Activated T-cell treated with anti-CD3 and anti-CD28 coated beads, Interleukin-2, amount 50 U/mL, for 4 hours (primary cell): ENCODE results near the gene FMNL3. TPM values are rescaled to one million over a fixed set of nuclear protein-coding genes. Genes with fewer than 3 reads are reported as not detected.
A peak's percentile ranks its signal among the peaks of the same experiment; 100 is the strongest.

Experiments used
- ATAC-seq, 2 donors: fragments of 200-7000 bp; cut with Tn5 transposase; one replicate each; pipeline ENCODE4 v1.10.0; 2021
- DNase-seq: peaks from one replicate; pipeline ENCODE4 v3.0.0-alpha.2; 2020
- H3K27me3 Mint-ChIP-seq: one replicate; pipeline ENCODE4 v1.8.0; 2021; ENCODE audit warnings: low read depth, mixed read lengths
- H3K36me3 Mint-ChIP-seq: one replicate; pipeline ENCODE4 v1.8.0; 2022; ENCODE audit warnings: mixed read lengths; ENCODE audit not compliant: insufficient read depth
- H3K4me1 Mint-ChIP-seq: one replicate; pipeline ENCODE4 v1.8.0; 2021; ENCODE audit warnings: low read depth, mixed read lengths
- H3K4me3 Mint-ChIP-seq: one replicate; pipeline ENCODE4 v1.8.0; 2021; ENCODE audit warnings: mild to moderate bottlenecking, moderate library complexity, mixed read lengths
- H3K9me3 Mint-ChIP-seq: one replicate; pipeline ENCODE4 v1.8.0; 2021; ENCODE audit warnings: mixed read lengths
- total RNA-seq, 3 donors: library from RNA; stranded (reverse); gene quantifications; one replicate each; pipeline ENCODE4 v1.2.1, GENCODE V29; 2021

The FMNL3 gene
- total RNA-seq, 3 donors from 2014 or later, result 22.1 to 24.0 (median 23.6) TPM

DNA sequence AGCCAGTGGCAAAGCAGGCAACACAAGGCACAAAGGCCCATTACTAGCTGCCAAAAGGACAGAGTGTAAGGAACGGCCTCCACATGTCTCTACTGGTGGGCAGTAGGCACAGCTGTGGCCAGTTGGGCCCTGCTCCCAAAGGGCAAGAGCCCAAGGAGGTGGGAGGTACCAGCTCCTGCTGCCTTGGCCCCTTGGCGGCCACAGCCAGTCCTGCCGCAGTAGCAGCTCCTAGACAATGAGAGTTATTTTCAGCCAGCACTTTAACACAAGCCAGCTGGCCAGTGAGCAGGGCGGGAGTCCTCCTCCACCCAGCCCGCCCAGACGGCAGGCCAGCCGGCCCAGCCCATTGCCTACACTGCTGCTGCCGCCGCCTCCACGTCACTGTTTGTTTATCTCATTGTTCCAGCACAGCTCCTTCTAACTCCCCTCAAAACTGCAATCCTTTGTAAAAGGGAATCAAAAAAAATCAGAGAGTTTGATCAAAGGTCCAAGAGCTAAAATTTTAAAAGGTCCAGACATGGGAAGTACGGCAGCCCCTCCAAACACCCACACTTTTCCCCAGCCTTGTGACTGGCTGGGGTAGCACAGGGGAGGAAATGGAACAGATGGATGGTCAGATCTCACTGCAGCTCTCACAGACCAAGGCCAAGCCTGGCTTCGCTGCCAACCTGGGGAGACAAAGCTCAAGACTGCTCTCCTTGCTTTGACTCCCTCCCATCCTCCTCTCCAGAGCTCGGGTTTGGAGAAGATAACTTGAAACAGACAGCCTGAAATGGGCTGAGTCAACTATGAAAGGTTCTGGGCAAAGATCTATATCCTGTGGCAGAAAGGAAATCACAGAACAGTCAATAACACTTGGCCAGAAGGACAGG, 33.5 kb downstream of the FMNL3 start:
- H3K36me3 Mint-ChIP-seq, result no peaks in the 10 kb centered on the region
- H3K4me1 Mint-ChIP-seq, result peaks cover 83% of the 10 kb centered on the region
- peak overlapping the region; percentile 24 for H3K4me3 Mint-ChIP-seq
- H3K27me3 Mint-ChIP-seq, result no peaks in the 10 kb centered on the region
- no peaks in the 10 kb centered on the region for H3K9me3 Mint-ChIP-seq
- DNase-seq (no peak), ATAC-seq (peak; percentile 11)

DNA sequence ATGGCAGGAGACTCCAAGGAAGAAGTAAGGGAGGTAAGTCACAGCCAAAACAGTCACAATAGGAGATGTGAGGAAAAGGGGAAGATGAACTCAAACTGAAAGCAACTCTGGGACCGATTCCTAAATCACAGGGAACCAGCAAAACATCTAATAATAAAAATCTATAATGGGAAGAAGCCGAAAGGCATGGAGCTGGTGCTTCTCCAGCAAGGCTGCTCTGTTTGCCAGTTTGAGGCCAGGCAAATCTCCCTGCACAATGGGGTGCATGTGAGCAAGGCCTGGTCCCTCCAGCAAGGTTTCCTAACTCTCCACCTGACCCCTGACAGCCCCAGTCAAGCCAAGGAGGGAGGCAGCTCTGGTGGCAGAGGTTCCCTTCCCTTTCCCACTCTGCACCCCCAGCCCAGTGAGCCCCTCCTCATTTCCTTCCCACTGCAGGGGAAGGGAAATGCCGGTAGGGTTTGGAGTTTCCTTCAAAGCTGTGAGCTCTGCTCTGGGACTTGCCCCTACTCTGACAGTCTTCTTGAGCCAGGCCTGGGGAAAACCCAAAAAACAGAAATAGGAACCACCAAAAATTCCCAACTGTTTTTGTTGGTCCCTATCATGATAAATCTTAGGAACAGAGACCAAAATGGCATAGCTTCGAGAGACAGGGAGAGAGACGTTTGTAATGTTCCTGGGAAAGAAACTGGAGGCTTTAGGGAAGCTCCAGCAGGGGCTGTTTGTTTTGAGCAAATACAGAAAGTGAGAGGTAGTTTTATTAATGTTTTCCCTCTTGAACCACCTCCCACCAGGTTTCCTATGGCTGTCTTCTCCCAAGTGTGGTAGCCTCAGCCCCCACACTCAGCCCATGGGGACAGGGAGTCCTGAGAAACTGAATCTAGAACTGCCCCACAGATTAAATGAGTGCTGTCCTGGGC, 34.6 kb downstream of the FMNL3 start:
- ATAC-seq, result no peak
- Mint-ChIP-seq H3K4me1 (peaks cover 94% of the 10 kb centered on the region), H3K4me3 (peak overlapping the region; percentile 51), H3K9me3 (no peaks in the 10 kb centered on the region), H3K27me3 (no peaks in the 10 kb centered on the region), H3K36me3 (no peaks in the 10 kb centered on the region)
- no peak for DNase-seq

GRCh38 chr12:49671031-49671765, 36.0 kb downstream of the FMNL3 start:
- H3K4me3 Mint-ChIP-seq, result peak overlapping the region; percentile 60
- H3K4me1 Mint-ChIP-seq, result peaks cover 95% of the 10 kb centered on the region
- H3K9me3 Mint-ChIP-seq, result no peaks in the 10 kb centered on the region
- H3K27me3 Mint-ChIP-seq, result no peaks in the 10 kb centered on the region
- ATAC-seq, result peak; percentile 66 to 71
- peaks cover 1% of the 10 kb centered on the region for H3K36me3 Mint-ChIP-seq
- peak; percentile 63 for DNase-seq

DNA sequence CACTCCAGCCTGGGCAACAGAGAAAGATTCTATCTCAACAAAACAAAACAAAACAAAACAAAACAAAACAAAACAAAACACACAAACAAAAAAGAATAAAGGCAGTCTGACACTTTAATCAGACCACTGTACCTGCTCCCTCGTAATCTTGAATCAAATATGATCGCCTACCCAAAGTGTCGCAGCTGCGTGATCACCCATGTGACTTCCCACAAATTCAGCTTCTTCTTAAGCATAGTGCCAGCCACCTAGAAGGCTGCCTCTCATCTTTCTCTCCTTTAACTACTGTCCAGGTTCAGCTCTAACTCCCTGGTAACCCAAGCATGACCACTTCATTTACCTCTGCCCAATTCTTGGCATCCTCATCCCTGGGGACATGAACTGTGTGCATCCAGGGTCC, 37.4 kb downstream of the FMNL3 start:
- peak overlapping the region; percentile 4 for H3K4me3 Mint-ChIP-seq
- DNase-seq, result no peak

DNA sequence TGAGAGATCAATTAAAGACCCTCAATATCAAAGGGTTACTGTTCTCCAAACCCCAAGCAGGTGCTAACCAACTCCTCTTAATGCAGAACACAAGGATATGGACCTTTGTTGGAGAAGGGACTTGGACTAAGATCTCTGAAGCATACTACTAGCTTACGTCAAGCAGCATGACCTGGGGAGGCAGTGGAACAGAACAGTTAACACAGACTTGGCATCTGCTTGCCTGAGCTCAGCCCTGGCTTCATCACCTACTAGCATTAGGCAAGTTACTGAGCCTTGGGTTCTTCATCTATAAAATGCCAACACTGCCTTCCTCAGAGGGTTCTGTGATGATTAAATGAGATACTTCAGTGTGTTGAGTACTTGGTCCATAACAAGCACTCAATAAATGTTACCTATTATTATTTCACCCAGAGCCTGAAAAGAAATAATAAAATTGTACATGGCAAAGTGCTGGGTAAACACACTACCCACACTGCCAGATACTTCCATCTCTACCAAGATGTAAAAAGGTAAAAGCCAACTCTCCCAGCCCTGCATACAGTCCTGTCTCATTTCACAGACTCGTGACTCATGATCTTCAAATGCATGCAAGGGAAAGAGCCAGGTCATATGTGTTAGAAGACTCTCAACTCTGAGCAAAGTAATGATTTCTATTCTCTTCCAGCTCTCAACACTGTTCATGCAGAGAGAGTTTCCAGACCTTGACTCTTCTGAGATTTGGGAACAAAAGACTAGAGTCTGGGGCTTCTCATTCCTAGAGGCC, 39.7 kb downstream of the FMNL3 start:
- Mint-ChIP-seq H3K4me3 (no peak overlapping the region), H3K4me1 (peaks cover 93% of the 10 kb centered on the region), H3K36me3 (peaks cover 5% of the 10 kb centered on the region), H3K9me3 (no peaks in the 10 kb centered on the region), H3K27me3 (no peaks in the 10 kb centered on the region)
- peak; percentile 60 to 67 for ATAC-seq
- no peak for DNase-seq

More for the DNA sequence above, 37.4 kb downstream of the FMNL3 start:
- Mint-ChIP-seq H3K27me3 (no peaks in the 10 kb centered on the region), H3K4me1 (peaks cover 94% of the 10 kb centered on the region), H3K36me3 (peaks cover 5% of the 10 kb centered on the region), H3K9me3 (no peaks in the 10 kb centered on the region)
- no peak for ATAC-seq

DNA sequence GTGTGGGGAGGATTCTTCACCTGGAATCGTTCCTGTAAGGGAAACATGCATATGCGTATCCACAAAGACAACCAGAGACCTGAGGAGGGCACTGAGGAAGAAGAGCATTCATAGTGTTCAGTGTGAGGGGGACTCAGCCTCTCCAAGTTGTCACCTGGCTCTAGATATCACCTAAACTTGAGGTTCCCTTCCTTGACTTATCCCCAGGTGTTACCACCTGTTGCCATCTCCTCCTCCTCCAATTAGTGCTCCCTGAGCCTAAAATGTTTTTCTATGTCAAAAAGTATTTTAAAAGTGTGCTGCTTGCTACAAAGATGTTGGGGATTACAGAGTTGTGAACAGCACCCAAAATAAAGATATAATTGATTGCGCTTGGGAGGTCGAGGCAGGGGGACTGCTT, 41.0 kb downstream of the FMNL3 start:
- H3K4me1 Mint-ChIP-seq, result peaks cover 93% of the 10 kb centered on the region
- H3K27me3 Mint-ChIP-seq, result no peaks in the 10 kb centered on the region
- H3K9me3 Mint-ChIP-seq, result no peaks in the 10 kb centered on the region
- peaks cover 17% of the 10 kb centered on the region for H3K36me3 Mint-ChIP-seq
- no peak for ATAC-seq
- DNase-seq, result no peak
- no peak overlapping the region for H3K4me3 Mint-ChIP-seq

- DNase-seq (no peak), ATAC-seq (no peak)
- peaks cover 93% of the 10 kb centered on the region for H3K4me1 Mint-ChIP-seq
- H3K36me3 Mint-ChIP-seq, result peaks cover 19% of the 10 kb centered on the region
- H3K9me3 Mint-ChIP-seq, result no peaks in the 10 kb centered on the region
- H3K27me3 Mint-ChIP-seq, result no peaks in the 10 kb centered on the region
- H3K4me3 Mint-ChIP-seq, result no peak overlapping the region
Measured at GRCh38 chr12:49665384-49665783, 41.8 kb downstream of the FMNL3 start.

DNA sequence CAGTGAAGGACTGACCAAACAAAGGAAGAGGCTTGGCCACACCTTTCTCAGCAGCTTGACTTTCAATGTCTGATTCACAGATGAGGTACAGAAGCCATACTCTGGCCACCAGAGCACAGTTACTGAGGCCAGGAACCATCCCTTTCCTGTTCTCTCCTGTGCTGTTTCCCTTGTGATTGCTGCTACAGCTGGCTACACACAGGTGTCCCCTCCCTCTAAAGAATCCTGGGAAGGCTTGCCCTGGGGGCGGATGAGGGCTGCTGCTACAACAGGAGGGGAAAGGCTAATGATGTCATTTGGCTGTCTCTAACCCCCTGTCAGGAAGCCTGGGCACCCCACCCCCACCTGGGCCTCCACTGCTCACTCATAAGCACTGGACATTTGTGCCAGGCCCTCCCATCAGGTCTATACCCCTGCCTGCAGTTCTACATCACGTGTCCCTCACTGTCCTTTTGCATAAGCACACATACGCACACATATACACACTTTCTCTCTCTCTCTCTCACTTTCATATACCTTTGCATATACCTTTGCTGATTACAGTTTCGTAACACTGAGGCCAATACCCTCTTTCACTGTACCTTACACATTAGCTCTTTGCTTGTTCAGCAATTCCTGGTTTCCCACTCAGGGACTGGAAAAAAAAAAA, 42.5 kb downstream of the FMNL3 start:
- Mint-ChIP-seq H3K27me3 (no peaks in the 10 kb centered on the region), H3K4me1 (peaks cover 90% of the 10 kb centered on the region), H3K4me3 (no peak overlapping the region), H3K36me3 (peaks cover 22% of the 10 kb centered on the region), H3K9me3 (no peaks in the 10 kb centered on the region)
- DNase-seq (no peak), ATAC-seq (no peak)

GRCh38 chr12:49664167-49664566, 43.0 kb downstream of the FMNL3 start:
- no peak overlapping the region for H3K4me3 Mint-ChIP-seq
- DNase-seq (no peak), ATAC-seq (no peak)
- H3K4me1 Mint-ChIP-seq, result peaks cover 86% of the 10 kb centered on the region
- H3K9me3 Mint-ChIP-seq, result no peaks in the 10 kb centered on the region
- no peaks in the 10 kb centered on the region for H3K27me3 Mint-ChIP-seq
- H3K36me3 Mint-ChIP-seq, result peaks cover 22% of the 10 kb centered on the region

DNA sequence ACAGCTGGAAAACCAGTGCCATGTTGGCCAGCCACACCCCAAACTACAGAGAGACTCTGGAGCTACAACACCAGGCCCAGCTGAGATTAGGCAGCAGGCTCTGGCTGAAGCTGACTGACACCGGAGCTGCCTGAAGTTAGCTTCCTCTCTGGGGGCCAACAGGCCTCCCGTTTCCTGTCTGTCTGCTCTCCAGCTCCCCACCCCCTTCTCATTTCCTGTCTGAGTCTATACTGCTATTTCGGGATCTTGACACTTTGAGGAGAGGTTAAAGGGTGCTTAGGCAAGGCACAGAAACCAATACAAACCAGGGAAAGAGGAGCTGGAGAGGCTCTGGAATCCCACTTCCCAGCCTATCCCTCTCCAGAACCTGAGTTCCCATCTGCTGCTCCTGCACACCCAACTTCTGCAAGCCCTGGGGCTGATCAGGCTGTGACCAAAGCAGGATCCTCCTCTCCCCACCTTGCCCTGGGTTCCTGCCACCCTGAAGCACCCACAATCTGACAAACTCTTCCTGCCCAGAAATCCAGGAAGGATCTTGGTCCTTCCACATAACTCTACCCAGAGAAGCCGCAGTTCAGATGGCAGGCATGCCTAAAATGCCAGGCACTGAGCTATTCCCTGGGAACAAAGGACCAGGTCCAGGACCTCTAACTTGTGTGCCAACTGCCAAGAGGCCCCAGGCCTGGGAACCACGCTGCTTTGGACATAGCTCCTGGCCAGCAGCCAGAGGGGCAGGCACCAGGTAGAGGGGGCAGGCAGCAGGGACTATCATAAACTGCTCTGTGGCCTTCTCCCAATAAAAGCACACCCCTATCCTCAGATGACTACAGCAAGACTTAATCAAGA, 44.0 kb downstream of the FMNL3 start:
- H3K9me3 Mint-ChIP-seq, result no peaks in the 10 kb centered on the region
- ATAC-seq (peak; percentile 81), DNase-seq (peak; percentile 62)
- no peaks in the 10 kb centered on the region for H3K27me3 Mint-ChIP-seq
- H3K36me3 Mint-ChIP-seq, result peaks cover 25% of the 10 kb centered on the region
- H3K4me3 Mint-ChIP-seq, result peak overlapping the region; percentile 60
- H3K4me1 Mint-ChIP-seq, result peaks cover 77% of the 10 kb centered on the region

- Mint-ChIP-seq H3K27me3 (no peaks in the 10 kb centered on the region), H3K36me3 (peaks cover 34% of the 10 kb centered on the region), H3K4me3 (peak overlapping the region; percentile 39), H3K9me3 (no peaks in the 10 kb centered on the region), H3K4me1 (peaks cover 71% of the 10 kb centered on the region)
- no peak for ATAC-seq
- DNase-seq, result no peak
Measured at GRCh38 chr12:49661746-49662145, 45.5 kb downstream of the FMNL3 start.

- peak overlapping the region; percentile 39 for H3K4me3 Mint-ChIP-seq
- H3K9me3 Mint-ChIP-seq, result no peaks in the 10 kb centered on the region
- DNase-seq (no peak), ATAC-seq (peak; percentile 86)
- H3K27me3 Mint-ChIP-seq, result no peaks in the 10 kb centered on the region
- peaks cover 74% of the 10 kb centered on the region for H3K4me1 Mint-ChIP-seq
- H3K36me3 Mint-ChIP-seq, result peaks cover 35% of the 10 kb centered on the region
Measured at GRCh38 chr12:49661191-49661590, 46.0 kb downstream of the FMNL3 start.
